ENCODE data around the gene MEIOB.

The MEIOB gene

DNA sequence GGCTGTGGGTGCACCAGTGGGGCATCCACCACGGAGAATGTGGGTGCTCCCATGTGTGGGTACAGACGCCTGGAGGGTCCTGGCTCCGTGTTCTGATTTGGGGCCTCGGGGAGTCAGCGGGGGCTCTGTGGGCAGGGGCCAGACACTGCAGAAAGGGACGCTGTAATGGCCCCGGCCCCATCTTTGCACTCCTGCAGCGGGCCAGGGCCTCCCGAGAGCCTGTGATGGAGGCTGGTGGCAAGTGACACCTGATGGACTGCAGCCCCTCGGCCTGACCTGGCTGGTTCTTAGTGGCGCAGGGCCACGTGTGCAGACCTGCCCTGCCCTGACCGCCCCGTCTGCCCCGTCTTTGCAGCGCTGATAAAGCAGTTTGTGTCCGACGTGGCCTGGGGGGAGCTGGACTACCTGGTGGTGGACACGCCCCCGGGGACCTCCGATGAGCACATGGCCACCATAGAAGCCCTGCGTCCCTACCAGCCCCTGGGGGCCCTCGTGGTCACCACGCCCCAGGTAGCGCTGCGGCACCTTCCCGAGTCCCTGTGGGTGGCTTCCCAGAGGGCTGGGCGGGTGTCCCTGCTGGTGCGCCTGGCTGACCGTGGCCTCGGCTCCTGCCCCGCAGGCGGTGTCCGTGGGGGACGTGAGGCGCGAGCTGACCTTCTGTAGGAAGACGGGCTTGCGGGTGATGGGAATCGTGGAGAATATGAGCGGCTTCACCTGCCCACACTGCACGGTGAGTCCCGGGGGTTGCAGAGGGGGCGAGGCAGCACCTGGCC lies 84.5 kb downstream of the MEIOB start:
- no peak for DNase-seq (ENCODE audit: low read depth)

GRCh38 chr16:1787056-1787321 lies 85.0 kb downstream of the MEIOB start:
- DNase-seq (ENCODE audit: low read depth), result no peak

DNA sequence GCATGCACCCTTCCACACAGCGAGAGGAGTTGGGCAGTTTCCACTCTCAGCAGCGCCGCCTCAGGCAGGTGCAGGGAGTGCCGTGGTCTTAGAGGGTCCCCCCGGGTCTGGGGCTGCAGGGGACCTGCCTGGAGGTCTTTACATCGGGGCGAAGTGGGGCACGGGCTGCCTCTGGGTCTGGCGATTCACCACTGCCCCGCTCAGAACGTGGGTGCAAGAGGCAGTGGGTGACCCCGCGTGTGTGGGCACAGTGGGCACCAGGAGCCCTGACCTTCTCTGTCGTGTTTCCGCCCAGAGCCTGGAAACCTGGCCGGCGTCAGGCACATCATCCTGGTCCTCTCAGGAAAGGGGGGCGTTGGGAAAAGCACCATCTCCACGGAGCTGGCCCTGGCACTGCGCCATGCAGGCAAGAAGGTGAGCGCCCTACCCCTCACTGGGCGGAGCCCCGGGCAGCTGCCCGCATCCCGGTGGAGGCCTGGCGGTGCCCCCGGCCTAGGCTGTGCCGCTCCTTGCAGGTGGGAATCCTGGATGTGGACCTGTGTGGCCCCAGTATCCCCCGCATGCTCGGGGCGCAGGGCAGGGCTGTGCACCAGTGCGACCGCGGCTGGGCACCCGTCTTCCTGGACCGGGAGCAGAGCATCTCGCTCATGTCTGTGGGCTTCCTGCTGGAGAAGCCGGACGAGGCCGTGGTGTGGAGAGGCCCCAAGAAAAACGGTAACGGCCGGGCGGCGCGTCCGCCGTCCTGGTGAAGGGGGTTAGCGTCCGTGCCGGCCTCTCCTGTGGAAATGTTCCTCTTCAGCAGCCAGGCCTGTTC lies 85.5 kb downstream of the MEIOB start:
- no peak for DNase-seq (ENCODE audit: low read depth)

DNA sequence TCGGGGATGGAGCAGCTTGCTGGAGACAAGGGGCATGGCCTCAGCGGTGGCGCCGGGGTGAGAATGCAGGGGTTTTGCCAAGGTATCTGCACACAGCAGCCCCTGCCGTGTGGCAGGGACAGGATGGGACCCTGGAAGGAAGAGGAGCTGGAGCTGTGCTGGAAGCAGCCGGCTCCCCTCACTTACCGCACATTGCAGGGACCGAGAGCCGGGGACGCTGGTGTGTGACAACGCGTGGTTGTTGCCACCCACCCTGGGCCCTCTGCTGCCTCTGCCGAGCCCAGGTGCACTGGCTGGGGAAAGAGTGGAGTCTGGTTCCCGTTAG lies 86.2 kb downstream of the MEIOB start:
- DNase-seq (ENCODE audit: low read depth), result no peak

- DNase-seq (ENCODE audit: low read depth), result no peak
Measured at GRCh38 chr16:1784977-1785845, 86.8 kb downstream of the MEIOB start.
